Amniotic stem cell (primary cell): ENCODE results near the gene ACTL6B.
"Not testable (repeated sequence)": the region's sequence is repeated elsewhere in the genome, so short reads cannot be mapped to it uniquely, and the experiment has no call there.

Source experiments
- DNase-seq: peaks from one replicate; lab custom pipeline; 2025; lab: John Stamatoyannopoulos, UW

The ACTL6B gene

DNA sequence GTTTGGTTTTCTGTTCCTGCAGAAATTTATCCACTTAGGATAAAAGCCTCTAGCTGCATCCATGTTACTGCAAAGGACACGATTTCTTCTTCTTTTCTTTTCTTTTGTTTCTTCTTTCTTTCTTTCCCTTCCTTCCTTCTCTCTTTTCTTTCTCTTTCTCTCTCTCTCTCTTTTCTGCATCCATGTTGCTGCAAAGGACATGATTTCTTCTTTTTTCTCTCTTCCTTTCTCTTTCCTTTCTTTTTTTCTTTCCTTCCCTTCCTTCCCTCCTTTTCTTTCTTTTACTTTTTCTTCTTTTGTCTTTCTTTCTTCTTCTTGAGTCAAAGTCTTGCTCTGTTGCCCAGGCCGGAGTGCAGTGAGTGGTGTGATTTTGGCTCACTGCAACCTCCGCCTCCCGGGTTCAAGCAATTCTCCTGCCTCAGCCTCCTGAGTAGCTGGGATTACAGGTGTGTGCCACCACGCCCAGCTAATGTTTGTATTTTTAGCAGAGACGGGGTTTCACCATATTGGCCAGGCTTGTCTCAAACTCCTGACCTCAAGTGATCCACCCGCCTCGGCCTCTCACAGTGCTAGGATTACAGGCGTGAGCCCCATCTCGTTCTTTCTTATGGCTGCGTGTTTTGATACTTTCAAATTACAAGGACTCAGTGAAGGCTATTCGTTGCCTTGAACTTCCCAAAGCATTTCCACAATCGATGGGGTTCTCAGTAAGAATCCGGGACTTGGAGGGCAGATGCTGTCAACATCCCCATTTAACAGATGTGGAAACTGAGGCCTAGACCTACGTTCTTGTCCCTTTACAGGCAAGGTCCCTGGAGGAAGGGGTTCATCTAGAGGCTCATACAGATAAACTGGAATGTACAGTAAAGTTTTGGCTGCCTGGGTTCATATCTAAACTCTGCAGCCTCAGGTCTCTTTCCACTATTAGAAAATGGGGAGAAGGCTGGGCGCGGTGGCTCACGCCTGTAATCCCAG, 15.4 kb upstream of the ACTL6B start:
- no peak for DNase-seq

DNA sequence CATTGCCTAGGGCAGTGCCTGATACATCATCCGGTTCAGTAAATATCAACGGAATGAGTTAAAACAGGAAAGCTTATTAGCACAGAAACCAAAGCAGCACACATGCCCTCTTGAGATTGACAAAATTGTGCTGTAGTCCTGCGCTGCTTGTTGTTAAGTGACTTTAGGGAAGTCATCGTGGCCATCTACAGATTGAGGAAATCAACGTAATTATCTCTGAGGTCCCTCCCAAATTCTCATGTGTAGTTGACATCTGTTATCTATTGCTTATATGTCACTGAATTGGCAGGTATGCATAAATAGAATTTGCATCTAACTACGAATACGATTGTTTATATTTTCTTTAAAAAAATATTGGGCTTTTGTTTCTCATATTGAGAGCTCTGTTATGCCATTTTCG, 13.8 kb upstream of the ACTL6B start:
- no peak for DNase-seq

DNA sequence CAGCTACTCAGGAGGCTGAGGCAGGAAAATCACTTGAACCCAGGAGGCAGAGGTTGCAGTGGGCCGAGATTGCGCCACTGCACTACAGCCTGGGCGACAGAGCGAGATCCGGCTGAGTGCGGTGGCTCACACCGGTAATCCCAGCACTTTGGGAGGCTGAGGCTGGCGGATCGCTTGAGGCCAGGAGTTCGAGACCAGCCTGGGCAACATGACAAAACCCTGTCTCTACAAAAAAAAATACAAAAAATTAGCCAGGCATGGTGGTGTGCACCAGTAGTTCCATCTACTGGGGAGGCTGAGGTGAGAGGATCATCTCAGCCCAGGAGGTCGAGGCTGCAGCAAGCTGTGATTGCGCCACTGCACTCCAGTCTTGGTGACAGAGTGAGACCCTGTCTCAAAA, 12.9 kb upstream of the ACTL6B start:
- DNase-seq, result not testable (repeated sequence)

DNA sequence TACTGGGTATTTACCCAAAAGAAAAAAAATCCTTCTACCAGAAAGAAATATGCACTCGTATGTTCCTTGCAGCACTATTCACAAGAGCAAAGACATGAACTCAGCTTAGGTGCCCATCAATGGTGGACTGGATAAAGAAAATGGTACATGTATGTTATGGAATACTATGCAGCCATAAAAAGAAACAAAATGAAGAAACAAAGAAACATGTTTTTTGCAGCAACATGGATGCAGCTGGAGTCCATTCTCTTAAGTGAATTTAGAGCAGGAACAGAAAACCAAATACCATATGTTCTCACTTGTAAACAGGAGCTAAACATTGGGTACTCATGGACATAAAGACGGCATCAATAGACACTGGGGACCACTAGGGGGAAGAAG, 11.8 kb upstream of the ACTL6B start:
- no peak for DNase-seq

DNA sequence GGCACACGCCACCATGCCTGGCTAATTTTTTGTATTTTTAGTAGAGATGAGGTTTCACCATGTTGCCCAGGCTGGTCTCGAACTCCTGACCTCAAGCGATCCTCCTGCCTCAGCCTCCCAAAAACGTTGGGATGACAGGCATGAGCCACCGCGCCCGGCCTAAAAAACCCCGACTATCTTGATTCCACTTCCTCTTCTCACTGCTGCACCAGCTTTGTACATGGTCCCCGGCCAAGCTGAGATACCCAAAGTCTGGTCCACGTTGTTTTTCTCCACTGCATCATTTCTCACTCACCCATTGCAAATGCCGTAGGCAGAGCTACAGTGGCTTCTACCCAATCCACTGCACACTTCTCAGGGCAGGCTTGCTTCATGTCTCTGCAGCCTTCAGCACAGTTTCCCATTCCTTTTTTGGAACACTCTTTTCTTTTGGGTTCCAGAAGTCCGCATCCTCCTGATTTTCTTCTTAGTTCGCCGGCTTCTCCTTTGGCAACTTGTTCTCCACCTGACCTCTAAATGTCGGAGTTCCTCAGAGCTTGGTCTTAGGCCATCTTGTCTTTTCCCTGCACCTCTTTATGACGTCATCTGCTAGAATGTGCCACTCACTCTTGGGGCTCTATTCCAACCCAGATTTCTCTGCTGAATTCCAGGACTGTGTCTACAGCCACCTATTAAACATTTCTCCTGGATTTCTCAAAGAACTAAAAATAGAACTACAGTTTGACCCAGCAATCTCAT, 11.3 kb upstream of the ACTL6B start:
- DNase-seq, result no peak

DNA sequence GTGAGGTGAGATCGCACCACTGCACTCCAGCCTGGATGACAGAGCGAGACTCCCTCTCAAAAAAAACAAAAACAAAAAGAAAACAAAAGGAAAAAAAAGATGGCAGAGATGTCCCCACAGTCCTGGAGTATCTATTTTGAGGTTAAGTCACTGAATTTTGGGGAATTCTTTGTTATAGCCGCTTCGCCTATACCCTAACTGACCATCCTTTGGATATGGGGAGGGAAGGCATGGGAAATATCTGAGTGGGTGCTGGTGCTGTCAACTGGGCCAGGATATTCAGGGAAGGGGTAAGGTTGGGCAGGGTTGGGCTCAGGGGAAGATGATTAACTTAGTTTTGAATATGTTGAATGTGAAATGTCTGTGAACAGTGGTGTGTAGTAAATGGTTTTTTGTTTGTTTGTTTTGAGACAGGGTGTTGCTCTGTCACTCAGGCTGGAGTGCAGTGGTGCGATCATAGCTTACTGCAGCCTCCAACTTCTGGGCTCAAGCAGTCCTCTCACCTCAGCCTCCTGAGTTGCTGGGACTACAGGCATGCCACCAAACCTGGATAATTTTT, 9.0 kb upstream of the ACTL6B start:
- DNase-seq, result no peak

DNA sequence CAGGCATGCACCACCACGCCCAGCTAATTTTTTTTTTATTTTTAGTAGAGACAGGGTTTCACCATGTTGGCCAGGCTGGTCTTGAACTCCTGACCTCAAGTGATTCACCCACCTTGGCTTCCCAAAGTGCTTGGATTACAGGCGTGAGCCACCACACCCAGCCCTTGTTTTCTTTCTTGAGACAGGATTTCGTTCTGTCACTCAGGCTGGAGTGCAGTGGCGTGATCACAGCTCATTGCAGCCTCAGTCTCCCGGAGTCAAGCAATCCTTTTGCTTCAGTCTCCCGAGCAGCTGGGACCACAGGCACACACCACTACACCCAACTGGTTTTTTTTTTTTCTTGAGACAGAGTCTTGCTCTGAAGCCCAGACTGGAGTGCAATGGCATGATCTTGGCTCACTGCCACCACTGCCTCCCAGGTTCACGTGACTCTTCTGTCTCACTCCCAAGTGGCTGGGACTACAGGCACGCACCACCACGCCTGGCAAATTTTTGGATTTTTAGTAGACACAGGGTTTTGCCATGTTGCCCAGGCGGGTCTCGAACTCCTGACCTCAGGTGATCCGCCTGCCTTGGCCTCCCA, 6.0 kb upstream of the ACTL6B start:
- DNase-seq, result not testable (repeated sequence)

DNA sequence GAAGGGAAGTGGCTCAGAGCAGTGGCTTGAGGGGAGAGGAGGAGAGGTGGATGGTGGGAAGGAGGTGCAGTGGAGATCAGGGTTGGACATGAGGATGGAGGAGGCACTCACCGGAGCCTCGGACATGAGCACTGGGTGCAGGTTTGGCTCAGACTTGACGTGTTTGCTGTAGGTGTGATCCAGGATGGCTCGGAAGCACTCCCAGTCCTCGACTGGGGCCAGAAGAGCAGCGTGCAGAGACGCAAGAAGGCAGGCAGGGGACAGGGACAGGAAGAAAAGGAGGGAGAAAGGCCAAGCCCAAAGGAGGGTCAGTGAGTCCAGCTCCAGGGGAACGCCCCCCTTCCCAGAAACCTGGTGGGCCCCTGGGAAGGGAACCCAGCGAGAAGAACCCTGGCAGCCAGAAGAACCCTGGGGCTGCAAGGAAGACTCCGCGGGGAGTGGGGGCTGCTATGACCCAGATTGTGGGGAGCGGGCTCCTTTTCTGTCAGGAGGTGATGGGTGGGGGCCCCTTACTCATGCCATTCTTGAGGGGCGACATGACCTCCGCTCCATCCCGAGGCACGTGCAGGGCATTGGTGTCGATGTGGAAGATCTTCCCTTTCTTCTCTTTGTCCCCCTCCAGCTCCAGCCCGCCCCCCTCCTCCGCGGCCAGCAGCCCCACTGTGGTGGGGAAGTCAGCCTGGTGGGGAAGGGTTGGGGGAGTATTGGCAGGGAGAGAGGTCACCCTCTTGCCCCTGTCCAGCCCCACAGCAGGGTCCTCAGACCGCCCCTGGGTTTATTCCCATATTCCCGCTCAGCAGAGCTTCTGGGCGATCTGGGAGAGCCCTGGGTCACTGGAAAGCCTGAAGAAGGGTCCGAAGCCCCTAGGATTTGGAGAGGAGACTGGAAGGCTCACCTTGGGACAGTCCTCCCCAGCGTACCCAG, 1.1 kb downstream of the ACTL6B start:
- DNase-seq, result no peak

DNA sequence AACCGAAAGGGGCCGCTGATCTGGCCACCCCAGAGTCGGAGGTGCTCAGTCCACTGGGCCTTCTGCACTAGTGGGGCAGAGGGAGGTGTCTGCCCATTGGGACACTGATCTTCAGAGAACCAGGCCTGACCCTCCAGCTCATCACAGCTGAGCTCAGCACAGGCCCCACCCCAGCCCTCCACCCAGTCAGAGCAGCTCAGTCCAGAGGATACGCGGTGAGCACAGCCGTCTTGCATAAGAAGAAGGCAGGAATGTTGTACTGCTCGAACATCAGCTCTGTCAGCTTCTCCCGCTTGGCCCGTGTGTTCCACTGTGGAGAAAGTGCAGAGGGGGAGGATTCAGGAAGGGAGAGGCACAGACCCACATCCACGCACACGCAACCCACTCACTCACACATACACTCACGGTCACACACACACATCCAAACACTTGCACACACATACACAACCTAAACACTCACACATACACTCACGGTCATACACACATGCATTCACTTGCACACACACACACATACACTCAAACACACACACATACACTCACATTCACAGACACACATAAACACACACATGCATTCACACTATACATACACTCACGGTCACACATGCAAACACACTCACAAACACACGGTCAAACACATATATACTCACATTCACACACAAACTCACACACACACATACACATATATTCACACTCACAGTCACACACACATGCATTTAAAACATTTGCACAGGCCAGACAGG, 6.3 kb downstream of the ACTL6B start:
- DNase-seq, result no peak

DNA sequence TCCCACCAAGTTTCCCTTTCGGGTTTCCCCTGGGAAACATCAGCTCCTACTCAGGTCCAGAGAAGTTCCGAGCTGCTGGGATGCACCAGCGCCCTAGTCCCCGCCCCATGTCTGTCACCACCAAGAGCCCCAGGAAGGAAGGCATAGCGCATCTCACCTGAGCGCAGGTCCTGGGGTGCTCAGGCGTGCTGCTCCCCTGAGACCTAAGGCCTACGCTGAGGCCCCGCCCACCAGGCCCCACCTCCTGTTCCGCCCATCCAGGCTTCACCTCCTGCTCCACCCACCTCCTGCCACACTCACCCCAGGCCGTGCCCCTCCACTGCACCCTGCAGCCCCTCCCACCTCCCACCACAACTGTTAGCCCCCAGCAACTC, 13.7 kb downstream of the ACTL6B start:
- DNase-seq, result no peak

DNA sequence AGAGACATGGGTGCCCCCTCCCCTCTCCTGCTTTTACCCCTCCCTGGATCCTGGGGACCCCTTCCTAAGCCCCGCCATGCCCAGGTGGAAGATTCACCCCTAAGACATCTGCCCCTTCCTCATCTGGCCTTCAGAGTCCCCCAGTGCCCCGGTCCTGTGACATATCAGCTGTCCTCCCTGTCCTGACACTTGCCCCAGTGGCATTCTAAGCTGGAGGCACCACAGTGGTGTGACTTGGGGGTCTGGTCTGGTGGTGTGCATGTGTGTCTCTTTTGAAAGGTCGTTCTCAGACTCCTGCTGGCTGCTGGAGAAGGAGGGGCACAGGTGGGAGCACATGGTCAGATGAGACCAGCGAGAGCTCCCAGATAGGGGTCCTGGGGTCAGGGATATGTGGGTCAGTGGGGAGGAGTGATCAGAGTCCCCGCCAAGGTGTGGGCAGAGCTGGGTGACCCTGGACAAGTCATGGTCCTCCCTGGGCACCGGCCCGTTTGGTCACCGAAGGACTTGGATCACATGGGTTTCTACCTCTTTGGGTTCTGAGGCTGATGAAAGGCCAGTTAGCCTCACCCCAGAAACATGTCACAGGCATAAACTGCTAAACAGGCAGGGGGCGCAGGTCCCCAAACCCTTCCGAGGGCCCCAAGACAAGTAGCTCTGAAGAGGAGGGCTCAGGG, 14.3 kb downstream of the ACTL6B start:
- DNase-seq, result no peak

DNA sequence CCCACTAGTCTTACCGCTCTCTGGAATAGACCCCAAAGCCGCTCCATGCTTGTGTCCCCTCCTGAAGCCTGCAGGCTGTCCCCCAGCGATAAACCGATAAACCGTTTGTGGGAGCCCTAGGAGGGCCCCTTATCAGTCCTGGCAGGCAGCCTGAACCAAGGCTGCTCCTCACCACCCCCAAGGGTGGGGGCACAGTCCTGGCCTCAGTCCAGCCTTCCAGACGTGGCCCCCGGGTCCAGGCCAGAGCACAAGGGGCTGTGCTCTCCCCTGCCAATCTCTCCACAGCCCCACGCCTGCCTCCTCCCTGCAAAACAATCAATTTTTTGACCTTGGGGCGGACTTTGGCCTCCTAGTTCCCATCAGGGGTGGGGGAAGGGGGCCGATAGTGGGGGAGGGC, 14.8 kb downstream of the ACTL6B start, which contains the start of gene TFR2:
Gene TFR2, minus strand, starts transcription at position 90 of the 397 bp plus-strand sequence. Its CDS starts 43 bp downstream, at position 47.
- DNase-seq, result no peak

DNA sequence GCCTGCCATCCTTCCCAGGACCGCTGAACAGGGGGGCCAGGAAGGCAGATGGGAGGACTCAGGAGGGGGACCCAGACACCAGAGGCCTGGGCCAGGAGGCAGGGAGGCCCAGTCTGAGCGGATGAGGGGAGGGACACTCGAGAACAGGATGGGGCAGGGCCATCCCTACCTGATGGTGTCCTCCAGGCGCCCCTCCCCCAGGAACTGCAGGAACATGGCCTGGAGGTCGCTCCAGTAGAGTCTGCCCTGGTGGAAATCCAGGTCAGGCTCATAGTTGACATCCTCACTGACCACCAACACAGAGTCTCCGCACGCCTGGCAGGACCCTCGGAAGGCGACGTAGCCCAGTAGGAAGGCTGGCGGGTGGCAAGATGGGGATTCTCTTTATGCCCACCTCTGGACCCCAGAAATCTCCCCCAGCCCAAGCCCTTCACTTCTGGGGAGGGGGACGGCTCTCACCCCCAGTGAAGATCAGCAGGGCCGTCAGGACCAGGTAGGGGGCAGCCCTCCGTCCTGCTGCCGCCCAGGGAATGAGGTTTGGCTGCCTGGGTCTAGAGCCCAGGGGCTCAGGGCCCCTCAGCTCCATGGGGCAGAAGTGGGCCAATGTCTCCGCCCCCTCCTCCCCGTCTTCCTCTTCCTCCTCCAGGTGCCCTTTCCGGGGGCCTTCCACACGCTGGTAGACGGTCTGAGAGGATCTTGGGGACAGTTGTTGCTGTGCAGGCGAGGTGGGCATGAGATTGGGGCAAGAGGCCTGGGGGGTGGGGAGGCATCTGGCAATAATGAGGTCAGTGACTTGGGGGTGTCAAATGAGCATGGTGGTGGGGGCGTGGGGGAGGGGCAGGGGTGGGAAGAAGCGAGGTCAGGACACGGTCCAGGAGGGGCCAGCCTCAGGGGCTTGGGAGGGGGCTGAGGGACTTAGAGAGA, 15.5 kb downstream of the ACTL6B start:
- no peak for DNase-seq

DNA sequence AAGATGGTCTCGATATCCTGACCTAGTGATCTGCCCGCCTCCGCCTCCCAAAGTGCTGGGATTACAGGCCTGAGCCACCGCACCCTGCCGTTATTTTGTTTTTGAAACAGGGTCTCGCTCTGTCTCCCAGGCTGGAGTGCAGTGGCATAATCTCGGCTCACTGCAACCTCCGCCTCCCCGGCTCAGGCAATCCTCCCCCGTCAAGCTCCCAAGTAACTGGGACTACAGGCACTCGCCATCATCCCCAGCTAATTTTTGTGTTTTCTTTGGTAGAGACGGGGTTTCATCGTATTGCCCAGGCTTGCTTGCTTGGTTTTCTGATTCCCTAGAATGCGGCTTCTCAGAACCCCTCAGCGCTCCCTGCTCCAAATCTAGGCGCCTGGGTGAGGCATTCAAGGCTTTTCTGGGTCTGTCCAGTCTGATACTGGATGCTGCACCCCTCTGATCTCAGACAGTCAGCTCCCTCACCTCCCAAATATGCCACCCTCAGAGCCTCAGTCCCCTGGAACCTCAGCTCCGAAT, 16.2 kb downstream of the ACTL6B start:
- DNase-seq, result no peak

DNA sequence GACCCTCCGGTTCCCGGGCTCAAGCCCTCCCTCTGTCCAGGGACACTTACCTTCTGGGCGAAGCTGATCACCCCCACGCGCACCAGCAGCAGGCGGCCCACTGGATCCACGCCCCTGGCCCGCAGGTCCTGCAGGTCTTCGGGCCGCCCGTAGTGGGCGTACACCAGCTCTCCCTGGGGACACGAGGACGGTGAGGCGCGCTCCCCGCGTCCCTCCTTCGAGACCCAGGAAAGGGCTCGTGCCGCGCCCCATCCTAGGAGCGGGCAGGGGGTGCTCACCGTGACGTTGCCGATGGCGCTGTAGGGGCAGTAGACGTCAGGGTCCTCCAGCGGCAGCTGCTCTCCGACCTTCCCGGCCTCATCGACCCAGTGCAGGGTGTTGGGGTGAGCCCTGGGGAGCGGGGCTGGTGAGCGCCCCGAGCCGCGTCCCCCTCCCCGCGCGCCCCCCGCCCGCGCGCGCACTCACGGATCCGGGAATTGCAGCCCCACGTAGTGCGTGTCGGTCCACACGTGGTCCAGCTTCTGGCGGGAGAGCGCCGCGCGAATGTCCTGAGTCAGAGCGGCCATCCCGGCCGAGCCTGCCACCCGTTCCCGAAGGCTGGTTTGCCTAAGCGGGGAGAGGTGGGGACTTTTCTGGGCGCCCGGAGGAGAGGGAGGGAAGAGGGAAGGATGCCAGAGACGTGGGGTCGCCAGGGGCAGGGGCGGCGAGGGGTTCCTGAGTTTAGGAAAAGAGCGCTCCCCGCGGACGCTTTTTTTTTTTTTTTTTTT, 23.1 kb downstream of the ACTL6B start:
- no peak for DNase-seq

DNA sequence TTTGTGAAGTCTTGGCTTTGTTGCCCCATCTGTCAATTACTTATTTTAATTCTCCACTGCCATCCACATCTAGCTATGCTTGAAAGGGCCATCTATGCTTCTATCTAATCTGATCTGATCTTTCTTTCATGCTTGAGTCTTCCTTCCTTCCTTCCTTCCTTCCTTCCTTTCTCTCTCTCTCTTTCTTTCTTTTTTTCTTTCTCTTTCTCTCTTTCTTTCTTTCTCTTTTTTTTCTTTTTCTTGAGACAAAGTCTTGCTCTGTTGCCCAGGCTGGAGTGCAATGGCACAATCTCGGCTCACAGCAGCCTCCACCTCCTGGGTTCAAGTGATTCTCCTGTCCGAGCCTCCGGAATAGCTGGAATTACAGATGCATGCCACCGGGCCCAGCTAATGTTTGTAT, 26.2 kb downstream of the ACTL6B start:
- no peak for DNase-seq

DNA sequence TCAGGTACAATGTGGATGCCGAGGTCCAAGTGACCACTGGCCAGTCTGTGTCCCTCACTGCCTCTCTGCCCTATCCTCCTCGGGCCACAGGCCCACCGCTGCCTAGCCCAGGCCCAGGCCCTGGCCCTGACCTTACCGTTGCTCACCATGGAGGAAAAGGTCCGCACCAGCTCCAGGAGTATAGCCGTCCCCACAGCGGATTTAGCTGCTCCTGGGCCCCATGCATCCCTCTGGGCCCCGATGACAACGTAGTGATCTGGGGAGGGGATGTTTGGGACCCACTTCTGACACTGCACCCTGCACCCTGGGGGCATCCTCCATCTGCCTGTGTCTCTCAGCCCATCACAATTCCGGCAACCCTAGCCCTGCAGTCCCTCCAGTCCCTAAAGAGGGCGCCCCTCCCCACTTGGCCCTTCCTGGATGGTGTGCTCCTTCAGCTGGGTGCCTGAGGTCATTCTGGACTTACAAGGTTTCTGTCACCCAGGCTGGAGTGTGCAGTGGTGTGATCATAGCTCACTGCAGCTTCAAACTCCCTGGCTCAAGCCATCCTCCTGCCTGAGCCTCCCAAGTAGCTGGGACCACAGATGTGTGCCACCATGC, 27.0 kb downstream of the ACTL6B start:
- no peak for DNase-seq

DNA sequence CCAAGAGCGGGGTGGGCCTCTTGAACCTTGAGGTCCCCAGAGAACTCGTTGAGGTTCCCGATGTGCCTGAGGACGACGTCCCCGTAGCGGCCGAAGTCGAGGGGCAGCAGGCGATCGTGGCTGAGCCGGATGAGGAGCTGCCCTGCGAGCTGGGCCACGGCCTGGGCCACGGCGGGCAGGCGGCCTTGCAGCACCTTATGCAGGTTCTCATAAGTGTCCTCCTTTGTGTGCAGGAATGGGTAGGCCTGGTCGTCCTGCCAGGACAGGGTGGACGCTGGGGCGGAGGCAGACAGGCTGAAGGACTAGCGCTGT, 29.1 kb downstream of the ACTL6B start:
- DNase-seq, result no peak
